OCI-LY3 (cell line): Measurements from ENCODE around the gene IQCN.

Experiments
- H2AFZ ChIP-seq: fragments of 200-600, 300-600 bp; shearing (Covaris generic); 2 replicates; pipeline ENCODE4 v1.6.0; 2014; ENCODE audit warnings: antibody characterized with exemption, low read depth, low read length
- H3K27ac ChIP-seq: fragments of 200-600, 300-600 bp; sonication (generic); 2 replicates; pipeline ENCODE4 v1.5.1; 2014; ENCODE audit warnings: mild to moderate bottlenecking, low read length, moderate library complexity, mixed read lengths
- H3K27me3 ChIP-seq: fragments of 200-600, 300-600 bp; sonication (generic); 2 replicates; pipeline ENCODE4 v1.6.1; 2014; ENCODE audit warnings: low read depth, low read length, mixed read lengths
- H3K36me3 ChIP-seq: fragments of 200-600, 300-600 bp; sonication (generic); replicated peaks from 2 replicates; pipeline ENCODE3; 2014; ENCODE audit warnings: low read depth, low read length, mixed read lengths
- H3K4me1 ChIP-seq: fragments of 300-600, 200-600 bp; sonication (generic); 2 replicates; pipeline ENCODE4 v1.6.1; 2014; ENCODE audit warnings: low read length, mixed read lengths
- H3K4me2 ChIP-seq: fragments of 200-600, 300-600 bp; sonication (generic); 2 replicates; pipeline ENCODE4 v1.6.1; 2014; ENCODE audit warnings: low read length, mixed read lengths
- H3K4me3 ChIP-seq: fragments of 300-600, 200-600 bp; sonication (generic); 2 replicates; pipeline ENCODE4 v1.5.1; 2014; ENCODE audit warnings: antibody characterized with exemption, mild to moderate bottlenecking, low read length, moderate library complexity
- H3K79me2 ChIP-seq: fragments of 300-600, 200-600 bp; shearing (Covaris generic); 2 replicates; pipeline ENCODE4 v1.6.1; 2014; ENCODE audit warnings: mild to moderate bottlenecking, low read length, mixed read lengths
- H3K9ac ChIP-seq: fragments of 300-600, 200-600 bp; shearing (Covaris generic); 2 replicates; pipeline ENCODE4 v1.6.0; 2014; ENCODE audit warnings: mild to moderate bottlenecking, low read length, moderate library complexity
- H3K9me3 ChIP-seq: fragments of 200-600, 300-600 bp; shearing (Covaris generic); 2 replicates; pipeline ENCODE4 v1.6.1; 2014; ENCODE audit warnings: low read length, mixed read lengths; ENCODE audit not compliant: insufficient read depth
- H4K20me1 ChIP-seq: fragments of 200-600, 300-600 bp; sonication (generic); 2 replicates; pipeline ENCODE4 v1.6.1; 2016; ENCODE audit warnings: low read length, mixed read lengths; ENCODE audit not compliant: insufficient read depth
- CTCF ChIP-seq: fragments of 200-600, 300-600 bp; sonication (generic); IDR thresholded peaks from 2 replicates; pipeline ENCODE4 v1.5.1; 2014; ENCODE audit warnings: antibody characterized with exemption, low read length, low read depth
- EZH2phosphoT487 ChIP-seq: fragments of 200-600 bp; shearing (Covaris generic); IDR thresholded peaks from 2 replicates; pipeline ENCODE4 v1.6.1; 2018; ENCODE audit warnings: antibody characterized with exemption, mixed run types, low read depth

The IQCN gene

GRCh38 chr19:18298601-18299000 is 24.3 kb upstream of the IQCN start:
- H3K4me2 ChIP-seq = no peak overlapping the region
- peaks cover 6% of the 10 kb centered on the region for H3K4me1 ChIP-seq
- no peaks in the 10 kb centered on the region for H3K79me2 ChIP-seq
- no peak overlapping the region for H2AFZ ChIP-seq
- no peak overlapping the region for H3K27ac ChIP-seq
- no peaks in the 10 kb centered on the region for H3K36me3 ChIP-seq
- no peaks in the 10 kb centered on the region for H3K27me3 ChIP-seq
- TF ChIP-seq EZH2phosphoT487 (no peak), CTCF (no peak)
- H3K9me3 ChIP-seq = no peaks in the 10 kb centered on the region
- H3K4me3 ChIP-seq = no peak overlapping the region
- no peak overlapping the region for H3K9ac ChIP-seq
- H4K20me1 ChIP-seq = no peaks in the 10 kb centered on the region

- Histone ChIP-seq H3K4me3 (no peak overlapping the region), H4K20me1 (no peaks in the 10 kb centered on the region), H3K79me2 (no peaks in the 10 kb centered on the region), H2AFZ (no peak overlapping the region), H3K9me3 (no peaks in the 10 kb centered on the region), H3K27me3 (no peaks in the 10 kb centered on the region), H3K27ac (no peak overlapping the region), H3K4me2 (no peak overlapping the region), H3K9ac (no peak overlapping the region), H3K36me3 (no peaks in the 10 kb centered on the region), H3K4me1 (peaks cover 8% of the 10 kb centered on the region)
- TF ChIP-seq CTCF = no peak
- TF ChIP-seq EZH2phosphoT487 = no peak
Measured at GRCh38 chr19:18297308-18297707, 23.1 kb upstream of the IQCN start.

- Histone ChIP-seq H3K4me2 (no peak overlapping the region), H2AFZ (no peak overlapping the region), H3K9ac (no peak overlapping the region), H4K20me1 (no peaks in the 10 kb centered on the region), H3K27ac (no peak overlapping the region), H3K36me3 (no peaks in the 10 kb centered on the region), H3K27me3 (no peaks in the 10 kb centered on the region), H3K4me1 (peaks cover 21% of the 10 kb centered on the region), H3K79me2 (no peaks in the 10 kb centered on the region), H3K9me3 (no peaks in the 10 kb centered on the region), H3K4me3 (no peak overlapping the region)
- TF ChIP-seq CTCF (no peak), EZH2phosphoT487 (no peak)
Measured at GRCh38 chr19:18295034-18295451, 20.8 kb upstream of the IQCN start.

GRCh38 chr19:18294467-18294864 is 20.2 kb upstream of the IQCN start:
- H3K36me3 ChIP-seq = no peaks in the 10 kb centered on the region
- H3K9me3 ChIP-seq = no peaks in the 10 kb centered on the region
- H3K4me3 ChIP-seq = no peak overlapping the region
- H3K79me2 ChIP-seq = no peaks in the 10 kb centered on the region
- H3K4me2 ChIP-seq = no peak overlapping the region
- H3K4me1 ChIP-seq = peaks cover 27% of the 10 kb centered on the region
- no peaks in the 10 kb centered on the region for H4K20me1 ChIP-seq
- no peak overlapping the region for H3K9ac ChIP-seq
- no peak for TF ChIP-seq CTCF
- TF ChIP-seq EZH2phosphoT487 = no peak
- no peak overlapping the region for H2AFZ ChIP-seq
- H3K27me3 ChIP-seq = no peaks in the 10 kb centered on the region
- H3K27ac ChIP-seq = no peak overlapping the region
